Astrocyte of the spinal cord (primary cell): Measurements from ENCODE around the gene SOX6.
"Not testable (repeated sequence)": the region's sequence is repeated elsewhere in the genome, so short reads cannot be mapped to it uniquely, and the experiment has no call there.

ENCODE experiments used
- DNase-seq: peaks from one replicate; pipeline ENCODE4 v3.0.0; 2011; ENCODE audit warnings: low read depth, low spot score
- H3K4me3 ChIP-seq: 2 replicates; pipeline ENCODE4 v1.5.1; 2011; ENCODE audit warnings: low read depth, mild to moderate bottlenecking, low read length, moderate library complexity
- in situ Hi-C: cut with HindIII; loops from 2 replicates; pipeline ENCODE4 v1.10.0; 2017; ENCODE audit warnings: low sequenced_read_pairs
- TF ChIP-seq, protein P1 (sequence below): IDR thresholded peaks from 2 replicates; pipeline ENCODE4 v1.5.1; 2012; ENCODE audit warnings: low read depth, mild to moderate bottlenecking, low read length, inconsistent platforms

The SOX6 gene

GRCh38 chr11:16395601-16396000, 39.3 kb upstream of the SOX6 start:
- DNase-seq = no peak
- in situ Hi-C loops = no loop called here
- H3K4me3 ChIP-seq = no peak overlapping the region
- TF ChIP-seq, protein P1, sequence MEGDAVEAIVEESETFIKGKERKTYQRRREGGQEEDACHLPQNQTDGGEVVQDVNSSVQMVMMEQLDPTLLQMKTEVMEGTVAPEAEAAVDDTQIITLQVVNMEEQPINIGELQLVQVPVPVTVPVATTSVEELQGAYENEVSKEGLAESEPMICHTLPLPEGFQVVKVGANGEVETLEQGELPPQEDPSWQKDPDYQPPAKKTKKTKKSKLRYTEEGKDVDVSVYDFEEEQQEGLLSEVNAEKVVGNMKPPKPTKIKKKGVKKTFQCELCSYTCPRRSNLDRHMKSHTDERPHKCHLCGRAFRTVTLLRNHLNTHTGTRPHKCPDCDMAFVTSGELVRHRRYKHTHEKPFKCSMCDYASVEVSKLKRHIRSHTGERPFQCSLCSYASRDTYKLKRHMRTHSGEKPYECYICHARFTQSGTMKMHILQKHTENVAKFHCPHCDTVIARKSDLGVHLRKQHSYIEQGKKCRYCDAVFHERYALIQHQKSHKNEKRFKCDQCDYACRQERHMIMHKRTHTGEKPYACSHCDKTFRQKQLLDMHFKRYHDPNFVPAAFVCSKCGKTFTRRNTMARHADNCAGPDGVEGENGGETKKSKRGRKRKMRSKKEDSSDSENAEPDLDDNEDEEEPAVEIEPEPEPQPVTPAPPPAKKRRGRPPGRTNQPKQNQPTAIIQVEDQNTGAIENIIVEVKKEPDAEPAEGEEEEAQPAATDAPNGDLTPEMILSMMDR = no peak

GRCh38 chr11:16394947-16395346, 38.6 kb upstream of the SOX6 start:
- no peak overlapping the region for H3K4me3 ChIP-seq
- in situ Hi-C loops = no loop called here
- TF ChIP-seq, protein P1 = no peak
- no peak for DNase-seq

DNA sequence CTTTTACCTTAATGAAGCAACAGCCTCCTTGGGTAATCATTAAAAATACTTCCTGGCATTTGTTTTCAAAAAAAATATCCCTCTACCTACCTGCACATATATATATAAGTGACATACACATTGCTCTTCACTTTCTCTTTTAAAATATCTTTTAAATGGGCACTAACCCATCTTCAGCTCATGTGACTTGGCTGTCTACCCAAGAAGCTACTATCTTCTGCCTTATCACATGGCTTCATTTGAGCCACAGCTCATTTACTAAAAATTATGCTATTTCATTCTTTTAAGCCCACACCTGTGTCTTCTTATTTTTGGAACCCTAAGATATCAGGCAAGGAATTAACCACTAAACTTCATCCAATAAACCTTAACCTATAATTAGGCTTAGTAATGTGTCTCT, 37.0 kb upstream of the SOX6 start:
- in situ Hi-C loops = no loop called here
- TF ChIP-seq, protein P1 = no peak
- DNase-seq = no peak
- no peak overlapping the region for H3K4me3 ChIP-seq

DNA sequence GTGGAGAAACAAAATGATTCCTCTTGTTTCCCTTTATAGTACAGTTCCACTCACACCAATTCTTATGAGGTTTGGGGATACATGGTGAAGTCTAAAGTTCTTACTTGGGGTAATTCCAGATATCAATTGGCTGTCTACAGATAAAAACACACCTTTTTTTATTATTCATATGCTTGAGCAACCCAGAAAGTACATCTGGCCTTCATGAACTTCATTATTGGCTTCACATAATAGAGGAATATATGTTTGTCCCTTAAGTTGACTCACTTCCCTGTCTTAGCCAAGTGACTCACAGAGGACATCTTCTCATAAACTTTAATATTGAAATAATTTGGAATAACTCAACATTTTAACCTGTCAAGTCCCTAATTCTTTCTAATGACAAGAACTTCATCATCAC, 36.3 kb upstream of the SOX6 start:
- TF ChIP-seq, protein P1 = no peak
- H3K4me3 ChIP-seq = no peak overlapping the region
- in situ Hi-C loops = no loop called here
- no peak for DNase-seq

DNA sequence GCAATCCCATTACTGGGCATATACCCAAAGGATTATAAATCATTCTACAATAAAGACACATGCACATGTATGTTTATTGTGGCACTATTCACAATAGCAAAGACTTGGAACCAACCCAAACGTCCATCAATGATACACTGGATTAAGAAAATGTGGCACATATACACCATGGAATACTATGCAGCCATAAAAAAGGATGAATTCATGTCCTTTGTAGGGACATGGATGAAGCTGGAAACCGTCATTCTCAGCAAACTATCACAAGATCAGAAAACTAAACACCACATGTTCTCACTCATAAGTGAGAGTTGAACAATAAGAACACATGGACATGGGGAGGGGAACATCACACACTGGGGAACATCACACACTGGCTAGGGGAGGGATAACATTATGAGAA, 34.5 kb upstream of the SOX6 start:
- DNase-seq, H3K4me3 ChIP-seq, in situ Hi-C loops: not testable (repeated sequence)

DNA sequence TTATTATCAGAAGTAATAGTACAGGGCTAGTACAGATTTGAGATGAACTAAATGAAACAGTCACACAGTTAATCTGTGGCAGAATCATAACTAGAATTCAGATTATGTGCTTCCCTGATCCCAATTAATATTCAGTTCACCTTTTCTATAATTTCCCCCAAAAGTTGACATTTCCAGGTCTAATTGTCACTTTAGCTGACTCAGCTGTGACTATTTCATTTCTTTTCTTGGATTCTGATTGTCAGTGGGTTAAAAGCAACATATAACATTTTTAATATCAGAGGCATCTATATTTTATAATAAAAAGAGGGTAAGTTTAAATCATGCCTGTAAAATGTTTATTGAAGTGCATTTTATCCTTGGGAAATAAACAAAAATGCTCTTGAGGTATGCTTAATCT, 28.8 kb upstream of the SOX6 start:
- in situ Hi-C loops = no loop called here
- no peak for DNase-seq
- H3K4me3 ChIP-seq = no peak overlapping the region
- TF ChIP-seq, protein P1 = no peak

DNA sequence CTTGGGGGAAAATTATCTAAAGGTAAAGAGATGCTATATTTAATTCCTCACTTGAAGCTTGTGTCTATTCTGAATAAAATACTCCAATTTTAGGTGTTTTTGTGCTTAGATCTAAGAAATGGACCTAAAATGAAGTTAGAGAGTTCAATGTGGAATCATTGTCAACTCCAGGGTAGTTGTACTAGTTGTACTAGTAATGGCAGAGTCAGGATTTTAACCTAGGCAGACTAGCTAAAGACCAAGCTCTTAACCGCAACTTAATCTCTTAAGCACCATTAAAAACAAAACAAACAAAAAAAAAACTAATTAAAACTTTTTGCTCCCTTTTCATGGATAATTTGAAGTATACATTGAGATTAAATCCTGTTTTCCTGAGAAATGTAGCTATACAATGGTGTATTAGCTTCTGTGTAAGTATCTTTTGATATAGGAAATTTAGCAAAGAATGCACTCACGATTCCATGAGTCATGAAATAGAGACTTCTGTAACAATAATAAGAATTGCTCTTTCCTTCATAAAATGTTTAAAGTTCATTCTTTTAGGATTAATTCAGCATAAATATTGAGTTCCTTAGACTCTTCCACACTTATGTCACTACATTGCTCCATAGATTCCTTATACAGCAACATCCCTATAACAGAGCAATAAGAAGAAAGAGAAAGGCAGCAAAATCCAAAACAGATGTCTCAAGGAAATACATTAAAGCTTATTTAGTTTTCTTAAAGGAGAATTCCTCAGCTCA, 26.5 kb upstream of the SOX6 start:
- DNase-seq = peak; percentile 28
- TF ChIP-seq, protein P1 = no peak
- H3K4me3 ChIP-seq = no peak overlapping the region
- in situ Hi-C loops = no loop called here
